Measurements from ENCODE around the gene EXOC3.

- TF ChIP-seq, protein P1, sequence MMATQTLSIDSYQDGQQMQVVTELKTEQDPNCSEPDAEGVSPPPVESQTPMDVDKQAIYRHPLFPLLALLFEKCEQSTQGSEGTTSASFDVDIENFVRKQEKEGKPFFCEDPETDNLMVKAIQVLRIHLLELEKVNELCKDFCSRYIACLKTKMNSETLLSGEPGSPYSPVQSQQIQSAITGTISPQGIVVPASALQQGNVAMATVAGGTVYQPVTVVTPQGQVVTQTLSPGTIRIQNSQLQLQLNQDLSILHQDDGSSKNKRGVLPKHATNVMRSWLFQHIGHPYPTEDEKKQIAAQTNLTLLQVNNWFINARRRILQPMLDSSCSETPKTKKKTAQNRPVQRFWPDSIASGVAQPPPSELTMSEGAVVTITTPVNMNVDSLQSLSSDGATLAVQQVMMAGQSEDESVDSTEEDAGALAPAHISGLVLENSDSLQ (IDR thresholded peaks at IDR 0.05) = no peak
- no peak for TF ChIP-seq ELF4 (IDR thresholded peaks at IDR 0.05)
- no peak for TF ChIP-seq NFRKB (IDR thresholded peaks at IDR 0.05)
Measured at GRCh38 chr5:401146-402034, 41.6 kb upstream of the EXOC3 start.
